HG03469 (cell line): ENCODE data around the gene CYP2U1.

Experiments used
- ATAC-seq: cut with Tn5 transposase; IDR thresholded peaks from one replicate; pipeline ENCODE4 v1.9.1; 2021; ENCODE audit warnings: mild to moderate bottlenecking, moderate library complexity, moderate number of reproducible peaks; ENCODE audit not compliant: unreplicated experiment

The CYP2U1 gene

DNA sequence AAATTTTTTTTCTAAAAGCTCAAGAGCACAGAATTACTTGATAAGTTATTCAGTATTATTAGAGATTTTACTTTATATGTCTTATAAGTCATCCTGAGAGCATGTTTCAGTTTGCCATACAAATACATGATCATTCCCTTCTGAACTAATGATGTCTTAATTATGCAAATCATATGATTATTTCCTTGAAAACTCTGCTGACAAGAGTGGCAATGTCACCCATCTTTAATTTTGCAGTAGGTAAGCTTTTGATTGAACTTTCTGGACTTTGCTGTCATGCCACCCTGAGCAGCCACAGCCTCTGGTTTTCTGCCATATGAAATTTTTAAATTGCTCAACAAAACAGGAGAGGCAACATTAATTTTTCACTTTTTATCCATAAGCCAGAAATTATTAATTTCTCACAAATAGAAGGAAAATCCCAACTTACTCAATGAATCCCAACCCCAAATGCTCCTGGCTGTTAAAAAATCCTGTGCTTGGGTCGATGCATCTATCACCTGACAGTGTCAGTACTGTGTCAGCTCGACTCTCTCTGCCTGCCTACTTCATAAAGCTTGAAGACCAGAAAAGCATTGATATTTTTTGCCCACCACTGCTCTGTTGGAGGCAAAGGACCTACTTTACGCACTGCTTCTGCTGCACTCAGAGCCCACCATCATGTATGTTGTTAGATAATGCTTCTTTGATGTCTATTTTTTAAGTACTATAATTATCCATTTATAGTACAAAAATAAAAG, 46.8 kb downstream of the CYP2U1 start:
- no peak for ATAC-seq

DNA sequence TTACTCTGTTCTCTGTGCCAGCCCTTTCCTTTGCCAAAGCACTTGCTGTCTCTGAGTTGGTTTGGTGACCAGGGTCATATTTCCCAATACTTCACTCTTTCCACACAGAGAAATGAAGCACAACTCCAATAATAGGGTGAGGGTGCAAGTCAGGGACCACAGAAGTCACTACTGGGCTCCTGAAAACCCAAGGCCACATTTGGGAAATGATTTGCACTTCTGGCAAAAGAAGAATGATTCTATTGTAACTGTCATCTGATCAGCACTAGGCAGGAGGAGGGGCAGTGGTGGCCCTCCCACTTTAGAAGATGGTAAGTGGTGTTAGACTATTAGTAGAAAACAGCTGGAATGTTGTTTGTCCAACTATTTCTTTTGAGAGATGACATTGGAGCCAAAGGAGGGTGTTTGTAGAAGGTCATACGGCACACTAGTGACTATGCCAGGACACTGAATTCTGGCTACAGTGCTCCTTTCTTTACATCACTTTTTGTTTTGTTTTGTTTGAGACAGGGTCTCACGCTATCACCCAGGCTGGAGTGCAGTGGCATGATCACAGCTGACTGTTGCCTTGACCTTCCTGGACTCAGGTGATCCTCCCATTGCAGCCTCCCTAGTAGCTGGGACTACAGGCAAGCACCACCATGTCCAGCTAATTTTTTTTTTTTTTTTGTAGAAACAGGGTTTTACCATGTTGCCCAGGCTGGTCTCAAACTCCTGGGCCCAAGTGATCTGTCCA, 47.5 kb downstream of the CYP2U1 start:
- ATAC-seq = no peak

DNA sequence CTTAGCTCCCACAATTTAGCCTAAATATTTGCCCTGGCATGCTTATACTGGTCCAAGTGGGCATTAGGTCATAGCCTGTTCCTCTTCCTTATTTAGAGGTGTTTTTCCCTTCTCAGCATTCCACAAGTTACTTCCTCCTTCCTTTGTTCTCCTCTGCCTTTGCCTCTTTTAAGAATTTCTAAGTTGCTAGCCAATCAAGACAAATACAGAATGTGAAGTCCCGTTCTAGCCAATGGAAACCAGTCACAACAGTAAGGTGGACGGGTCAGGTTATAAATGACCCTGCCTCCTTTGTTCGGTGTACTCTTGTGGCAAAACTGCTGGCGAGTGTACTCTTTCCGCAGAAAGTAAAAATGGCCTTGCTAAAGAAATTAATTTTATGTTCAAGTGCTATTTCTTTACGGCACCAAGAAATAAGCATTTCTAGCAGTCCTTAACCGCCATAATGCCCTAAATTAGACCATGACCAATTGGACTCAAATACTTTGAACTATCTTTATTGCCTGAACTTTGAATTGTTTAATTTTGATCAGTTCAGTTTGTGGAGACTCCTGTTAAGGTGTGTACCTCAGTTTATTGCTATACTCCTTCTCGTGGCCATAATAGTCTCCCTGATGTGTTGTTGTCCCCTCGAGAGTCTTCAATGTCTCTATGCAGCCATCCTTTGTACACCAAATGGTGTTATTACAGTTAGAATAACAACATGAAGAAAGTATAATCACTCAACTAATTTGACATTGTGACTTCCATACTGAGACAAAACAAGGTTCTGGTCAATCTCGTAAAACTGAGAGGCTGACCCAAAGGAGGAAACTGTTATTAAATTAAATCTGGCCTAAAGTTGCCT, 56.8 kb downstream of the CYP2U1 start:
- ATAC-seq = no peak

DNA sequence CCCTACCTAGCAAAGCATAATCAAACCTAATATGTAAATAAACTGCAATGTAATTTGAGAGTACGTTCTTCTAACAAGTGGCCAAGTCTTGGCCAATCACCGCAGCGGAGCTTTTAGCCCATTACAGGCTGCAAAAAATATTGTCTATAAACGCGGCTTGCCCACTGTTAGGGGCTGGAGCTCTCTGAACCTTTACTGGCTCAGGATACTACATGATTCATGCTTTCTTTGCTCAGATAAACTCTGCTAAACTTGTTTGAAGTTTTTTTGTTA, 57.4 kb downstream of the CYP2U1 start:
- no peak for ATAC-seq

DNA sequence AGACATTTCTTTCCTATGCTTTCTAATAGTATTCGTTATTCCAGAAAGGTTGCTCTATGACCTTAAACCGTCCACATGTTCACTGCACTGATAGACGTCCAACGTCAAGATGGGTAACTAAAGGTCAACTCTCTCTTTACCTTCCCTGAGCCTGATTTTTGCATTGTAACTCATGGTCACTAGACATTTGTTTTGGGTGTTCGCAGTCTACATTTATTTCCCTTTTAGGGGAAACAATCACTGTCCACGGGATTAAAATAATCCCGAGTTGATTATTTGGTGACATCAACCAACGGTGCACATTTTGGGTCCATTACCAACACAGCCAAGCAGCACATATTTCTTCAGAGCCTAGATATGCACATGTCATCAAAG, 57.8 kb downstream of the CYP2U1 start:
- no peak for ATAC-seq

DNA sequence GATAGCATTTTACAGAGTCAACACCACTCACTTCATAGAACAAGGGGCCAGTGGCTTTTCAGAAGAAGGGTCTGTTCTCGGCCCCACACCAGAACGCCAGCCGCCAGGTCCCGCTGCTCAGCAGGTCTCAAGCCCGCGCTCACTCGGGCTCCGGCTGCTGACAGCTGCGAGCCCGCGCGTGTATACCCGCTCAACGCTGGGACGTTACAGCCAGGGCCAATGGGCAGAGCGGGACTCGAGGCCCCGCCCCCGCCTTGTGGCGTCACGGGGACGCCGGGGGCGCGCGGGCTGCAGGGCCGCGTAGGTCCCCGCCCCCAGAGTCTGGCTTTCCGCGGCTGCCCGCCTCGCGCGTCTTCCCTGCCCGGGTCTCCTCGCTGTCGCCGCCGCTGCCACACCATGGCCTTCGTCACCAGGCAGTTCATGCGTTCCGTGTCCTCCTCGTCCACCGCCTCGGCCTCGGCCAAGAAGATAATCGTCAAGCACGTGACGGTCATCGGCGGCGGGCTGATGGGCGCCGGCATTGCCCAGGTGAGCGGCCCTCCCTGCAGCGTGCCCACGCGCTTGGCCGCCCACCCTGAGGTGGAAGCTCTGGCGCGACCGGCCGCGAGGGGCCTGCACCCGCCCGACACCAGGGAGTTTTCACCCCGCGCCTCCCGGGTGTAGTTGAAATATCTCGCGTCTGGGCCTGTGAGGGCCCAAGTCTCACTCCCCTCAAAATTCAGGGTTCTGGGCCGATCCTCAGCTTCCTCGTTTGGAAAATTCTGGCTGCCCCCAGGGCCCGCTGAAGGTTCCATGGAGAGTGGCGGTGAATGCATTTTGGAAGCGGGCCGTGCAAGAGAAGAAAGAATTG, 58.4 kb downstream of the CYP2U1 start, which contains the start of gene HADH:
Gene HADH (plus strand): TSS at position 353 of the 850 bp plus-strand sequence. CDS start 44 bp downstream, at position 397.
- ATAC-seq = peak; percentile 93

DNA sequence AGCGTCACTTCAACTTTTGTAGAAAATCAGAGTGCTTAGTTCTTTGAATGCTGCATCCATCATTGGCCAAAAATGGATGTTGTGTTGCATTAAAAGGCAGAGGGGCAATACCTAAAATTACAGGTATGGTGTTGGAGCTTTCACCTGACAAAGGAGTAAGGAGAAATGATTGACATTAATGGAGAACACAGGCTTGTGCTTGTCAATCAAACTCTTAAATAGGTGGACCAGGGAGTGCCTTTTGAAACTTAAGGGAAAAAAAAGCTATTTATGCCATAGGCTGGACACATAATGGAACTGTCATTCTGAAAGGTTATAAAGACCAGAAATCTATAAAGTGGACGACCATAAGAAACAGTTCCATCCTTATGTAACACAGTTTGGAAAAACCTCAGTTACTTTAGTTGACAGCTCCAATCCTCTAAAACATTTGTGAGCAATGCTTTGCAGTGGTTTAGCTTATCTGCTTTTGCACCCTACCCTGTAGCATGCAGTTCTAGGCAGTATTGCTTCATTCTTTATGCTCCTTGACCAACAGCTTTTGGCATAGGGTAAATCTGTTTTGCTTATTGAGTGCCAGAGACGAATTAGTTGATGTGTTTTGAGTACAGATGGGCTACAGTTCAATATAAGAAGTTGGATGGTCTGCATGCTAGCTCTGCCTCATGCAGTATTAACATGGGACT, 60.7 kb downstream of the CYP2U1 start:
- ATAC-seq = no peak

DNA sequence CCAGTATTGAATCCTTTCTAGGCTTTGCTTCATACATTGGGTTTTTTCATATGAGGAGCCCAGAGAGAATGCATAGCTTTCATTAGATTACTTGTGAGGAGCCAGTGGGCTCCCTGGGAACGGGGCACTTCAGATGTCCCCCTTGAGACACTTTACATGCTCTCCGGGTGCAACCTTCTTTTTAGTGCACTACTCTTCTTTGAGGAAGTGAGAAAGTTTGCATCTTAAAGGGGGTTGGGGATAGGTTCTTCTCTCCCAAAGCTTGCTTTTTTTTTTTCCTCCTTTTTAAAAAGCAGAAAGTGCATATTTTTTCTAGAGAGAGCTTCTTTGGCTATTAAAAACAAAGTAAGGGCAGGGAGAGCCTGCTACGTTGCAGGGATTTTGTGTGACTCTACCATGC, 62.6 kb downstream of the CYP2U1 start:
- ATAC-seq = peak; percentile 29

DNA sequence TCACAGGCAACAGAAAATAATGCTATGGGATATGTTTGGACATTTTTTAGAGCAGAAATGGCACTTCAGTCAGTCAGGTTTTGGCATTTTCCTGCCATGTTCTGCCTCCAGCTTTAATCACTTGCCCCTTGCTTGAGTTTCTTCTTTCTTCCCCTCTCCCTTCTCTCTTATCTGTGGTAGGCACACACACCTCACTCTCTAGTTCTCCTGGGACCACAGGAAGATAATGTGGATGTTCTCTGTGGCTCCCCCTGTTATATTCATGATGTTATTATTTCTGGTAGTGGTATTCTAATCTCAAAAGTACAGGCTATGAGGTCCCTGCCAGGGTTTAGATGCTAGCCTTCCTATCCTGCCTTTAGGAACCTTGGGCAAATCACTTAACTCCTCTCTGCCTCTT, 63.5 kb downstream of the CYP2U1 start:
- no peak for ATAC-seq

DNA sequence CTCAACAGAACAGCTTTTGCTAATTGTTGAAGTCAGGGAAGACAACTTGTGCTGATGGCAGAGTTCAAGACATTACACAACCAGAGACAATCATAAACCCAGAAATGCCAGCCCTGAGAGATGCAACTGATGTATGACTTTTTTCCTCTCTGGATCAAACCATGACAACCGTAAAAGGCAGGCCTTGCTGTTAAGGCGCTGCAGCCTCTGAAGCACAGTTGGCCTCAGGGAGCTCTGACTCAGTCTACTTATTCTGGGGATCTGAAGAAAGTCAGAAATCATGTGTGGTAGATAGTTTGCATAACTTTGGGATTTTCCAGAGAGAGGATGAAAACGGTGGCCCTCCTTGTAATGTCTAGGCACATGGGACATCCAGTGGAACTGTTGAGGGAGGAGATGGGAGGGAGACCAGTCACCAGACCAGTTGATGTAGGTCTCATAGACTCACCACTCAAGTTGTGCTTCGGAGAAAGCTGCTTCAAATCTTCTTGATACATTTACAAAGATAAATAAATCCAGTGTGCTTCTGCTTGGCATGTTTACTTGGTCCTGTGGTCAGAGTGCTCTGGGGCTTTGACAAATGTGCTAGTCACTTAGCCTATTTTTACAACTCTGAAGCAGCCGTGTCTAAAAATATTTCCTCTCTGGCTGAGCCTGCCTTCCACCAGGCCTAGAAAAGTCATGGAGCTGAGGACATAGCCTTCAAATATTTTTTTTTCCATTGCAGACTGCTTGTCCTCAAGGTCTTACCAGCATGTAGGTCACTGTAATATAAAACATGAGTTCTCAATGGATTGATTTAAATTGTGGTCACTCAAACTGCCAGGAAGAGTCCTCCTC, 65.8 kb downstream of the CYP2U1 start:
- ATAC-seq = no peak

DNA sequence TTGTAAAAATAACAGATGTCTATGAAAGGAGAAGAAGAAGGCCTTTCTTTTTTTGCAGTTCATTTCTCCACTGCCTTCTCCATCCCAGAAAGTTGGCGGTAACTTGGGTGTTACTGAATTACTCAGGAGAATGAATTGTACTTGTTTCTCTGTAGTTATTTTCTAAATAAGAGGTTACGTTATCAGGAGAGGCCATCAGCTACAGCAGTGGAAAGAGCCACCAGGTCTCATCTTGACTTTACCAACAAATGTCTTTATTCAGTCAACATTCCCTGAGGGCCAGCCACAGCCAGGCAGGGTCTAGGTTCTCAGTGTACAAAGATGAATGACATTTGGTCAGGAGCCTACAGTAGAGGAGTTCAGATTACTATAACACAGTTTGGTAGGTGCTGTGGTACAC, 66.4 kb downstream of the CYP2U1 start:
- no peak for ATAC-seq

DNA sequence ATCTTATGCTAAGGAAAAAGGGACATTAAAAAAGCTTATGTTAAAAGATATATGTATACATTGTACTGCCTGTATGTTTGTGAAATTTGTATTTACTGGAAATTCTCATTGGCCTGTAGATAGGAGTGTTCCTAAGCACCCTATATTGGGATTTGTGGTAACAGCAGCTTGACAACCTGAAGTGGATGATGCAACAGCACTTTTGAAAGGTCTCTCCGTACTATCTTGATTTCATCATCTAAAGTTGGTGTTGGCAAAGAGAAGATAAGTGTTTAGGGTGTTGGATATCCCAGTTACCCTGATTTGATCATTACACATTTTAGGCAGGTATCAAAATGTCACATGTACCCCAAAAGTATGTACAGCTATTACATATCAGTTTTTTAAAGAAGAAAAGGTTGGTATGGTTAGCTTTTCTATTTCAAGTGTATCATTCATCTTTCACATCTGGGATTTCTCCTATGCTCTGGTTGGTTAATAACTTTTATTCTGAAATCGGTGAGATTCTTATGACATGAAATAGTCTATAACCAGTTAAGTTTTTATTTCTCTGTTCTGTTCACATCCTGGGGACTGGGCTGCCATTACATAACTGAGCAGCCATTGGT, 68.7 kb downstream of the CYP2U1 start:
- no peak for ATAC-seq

DNA sequence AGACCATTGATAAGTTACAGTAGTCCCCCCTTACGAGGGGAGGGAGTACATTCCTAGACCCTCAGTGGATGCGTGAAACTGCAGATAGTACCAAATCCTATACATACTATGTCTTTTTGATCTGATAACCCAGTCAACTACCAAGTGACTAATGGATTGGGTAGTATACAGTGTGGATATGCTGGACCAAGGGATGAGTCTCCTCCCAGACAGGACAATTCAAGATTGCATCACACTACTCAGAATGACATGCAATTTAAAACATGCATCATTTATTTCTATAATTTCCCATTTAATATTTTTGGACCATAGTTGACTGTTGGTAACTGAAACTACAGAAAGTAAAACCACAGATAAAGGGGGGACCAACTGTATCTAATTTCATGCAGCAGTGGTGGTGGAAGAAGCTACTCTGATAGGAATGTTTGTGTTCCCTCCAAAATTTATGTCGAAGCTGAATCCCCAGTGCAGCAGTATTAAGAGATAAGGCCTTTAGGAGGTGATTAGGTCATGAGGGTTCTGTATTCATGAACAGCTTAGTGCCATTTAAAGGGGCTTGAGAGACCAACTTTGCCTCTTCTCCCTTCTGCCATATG, 70.3 kb downstream of the CYP2U1 start:
- no peak for ATAC-seq
